ENCODE data around the gene RALB.
"Not testable (repeated sequence)": the region's sequence is repeated elsewhere in the genome, so short reads cannot be mapped to it uniquely, and the experiment has no call there.

RALB gene

DNA sequence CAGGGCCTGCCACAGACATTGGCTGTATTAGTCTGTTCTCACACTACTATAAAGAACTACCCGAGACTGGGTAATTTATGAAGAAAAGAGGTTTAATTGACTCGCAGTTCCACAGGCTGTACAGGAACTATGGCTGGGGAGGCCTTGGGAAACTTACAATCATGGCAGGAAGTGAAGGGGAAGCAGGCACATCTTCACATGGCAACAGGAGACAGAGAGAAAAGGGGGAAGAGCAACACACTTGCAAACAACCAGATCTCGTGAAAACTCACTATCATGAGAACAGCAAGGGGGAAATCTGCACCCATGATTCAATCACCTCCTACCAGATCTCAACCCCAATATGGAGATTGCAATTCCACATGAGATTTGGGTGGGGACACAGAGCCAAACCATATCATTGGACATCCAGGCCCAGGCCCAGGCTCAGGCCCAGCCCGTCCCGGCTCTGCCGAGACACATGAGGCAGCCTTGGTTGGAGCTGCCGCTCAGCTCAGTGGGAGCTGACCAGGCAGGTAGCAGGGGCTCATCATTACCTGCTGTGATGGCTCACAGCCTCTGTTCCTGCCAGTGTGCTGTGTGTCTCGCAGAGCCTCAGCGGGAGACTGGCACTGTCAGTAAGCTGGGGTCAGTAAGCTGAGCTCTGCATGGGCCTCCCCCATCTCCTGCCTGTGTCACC is 8.6 kb upstream of the RALB start:
- DNase-seq, result no peak

DNA sequence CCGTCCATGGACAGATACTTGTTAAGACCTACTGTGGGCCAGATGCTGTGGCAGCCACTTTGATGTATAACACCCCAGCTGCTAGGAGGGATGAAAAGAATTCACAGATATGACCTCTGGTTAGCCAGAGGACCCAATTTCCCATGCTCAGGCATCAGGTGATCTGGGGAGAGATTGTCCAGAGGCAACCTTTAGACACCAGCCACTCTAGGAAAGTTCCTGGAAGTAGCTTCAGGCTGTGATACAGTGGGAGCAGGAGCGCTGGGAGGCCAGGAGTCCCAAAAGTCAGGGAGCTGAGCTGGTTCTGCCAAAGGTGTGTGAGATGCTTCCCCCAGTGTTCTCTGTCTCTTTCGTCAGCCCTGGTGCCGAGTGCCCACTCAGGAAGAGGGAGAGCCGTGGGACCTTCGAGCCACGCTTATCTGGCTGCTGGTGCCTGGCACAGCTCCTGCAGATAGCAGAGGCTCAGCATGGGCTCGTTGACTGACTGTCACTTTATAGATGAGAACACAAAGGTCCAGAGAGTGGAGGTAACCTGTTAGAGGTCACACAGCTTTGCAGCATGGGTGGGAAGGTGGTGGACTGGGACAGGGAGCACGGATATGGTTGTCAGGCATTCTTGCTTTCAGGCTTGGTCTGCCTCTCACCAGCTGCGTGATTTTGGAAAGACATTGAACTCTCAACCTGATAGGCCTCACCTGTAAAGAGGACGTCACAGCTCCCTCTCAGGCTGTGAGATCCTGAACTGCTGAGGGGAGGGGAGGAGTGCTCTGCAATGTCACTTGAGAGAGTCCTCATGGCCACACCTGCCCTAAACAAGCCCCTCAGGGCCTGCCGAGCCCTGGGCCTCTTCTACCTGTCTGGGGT is 7.8 kb upstream of the RALB start:
- DNase-seq, result no peak

DNA sequence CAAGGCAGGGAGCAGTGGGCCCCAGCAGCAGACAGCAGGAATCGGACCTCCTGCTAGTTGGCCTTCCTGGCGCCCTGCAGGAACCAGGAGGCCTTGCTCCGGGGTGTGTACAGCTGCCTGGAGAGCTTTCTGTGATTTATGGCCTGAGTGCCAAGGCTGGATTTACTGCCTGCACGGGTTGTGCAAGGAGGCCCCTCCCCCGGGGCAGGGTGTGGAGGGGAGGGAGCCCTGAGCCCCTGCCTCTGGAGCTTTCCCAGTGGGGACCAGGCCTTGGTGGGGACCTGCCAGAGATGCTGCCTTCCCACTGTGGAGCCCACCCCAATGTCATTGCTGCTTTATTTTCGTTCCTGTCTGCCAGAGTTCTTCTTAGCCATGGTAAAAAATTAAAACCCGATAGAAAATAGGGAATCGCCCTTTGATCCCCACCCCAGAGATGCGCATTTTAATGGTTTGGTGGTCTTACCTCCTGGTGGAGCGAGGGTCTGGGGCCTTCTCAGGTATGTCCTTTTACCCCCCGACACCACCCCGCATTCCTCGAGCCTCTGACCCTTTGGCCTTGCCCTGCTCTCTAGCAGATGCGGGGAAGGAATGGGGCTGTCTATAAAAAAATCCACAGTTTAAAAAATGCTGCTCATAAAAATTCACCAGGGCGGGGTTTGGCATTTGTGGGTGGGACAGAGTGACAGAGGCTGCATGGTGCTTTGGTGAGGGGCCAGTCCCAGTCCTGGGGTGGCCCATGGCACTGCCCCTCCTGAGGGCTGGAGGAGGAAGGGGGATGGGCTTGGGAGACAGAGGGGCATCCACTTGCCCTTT is 6.9 kb upstream of the RALB start:
- no peak for DNase-seq

DNA sequence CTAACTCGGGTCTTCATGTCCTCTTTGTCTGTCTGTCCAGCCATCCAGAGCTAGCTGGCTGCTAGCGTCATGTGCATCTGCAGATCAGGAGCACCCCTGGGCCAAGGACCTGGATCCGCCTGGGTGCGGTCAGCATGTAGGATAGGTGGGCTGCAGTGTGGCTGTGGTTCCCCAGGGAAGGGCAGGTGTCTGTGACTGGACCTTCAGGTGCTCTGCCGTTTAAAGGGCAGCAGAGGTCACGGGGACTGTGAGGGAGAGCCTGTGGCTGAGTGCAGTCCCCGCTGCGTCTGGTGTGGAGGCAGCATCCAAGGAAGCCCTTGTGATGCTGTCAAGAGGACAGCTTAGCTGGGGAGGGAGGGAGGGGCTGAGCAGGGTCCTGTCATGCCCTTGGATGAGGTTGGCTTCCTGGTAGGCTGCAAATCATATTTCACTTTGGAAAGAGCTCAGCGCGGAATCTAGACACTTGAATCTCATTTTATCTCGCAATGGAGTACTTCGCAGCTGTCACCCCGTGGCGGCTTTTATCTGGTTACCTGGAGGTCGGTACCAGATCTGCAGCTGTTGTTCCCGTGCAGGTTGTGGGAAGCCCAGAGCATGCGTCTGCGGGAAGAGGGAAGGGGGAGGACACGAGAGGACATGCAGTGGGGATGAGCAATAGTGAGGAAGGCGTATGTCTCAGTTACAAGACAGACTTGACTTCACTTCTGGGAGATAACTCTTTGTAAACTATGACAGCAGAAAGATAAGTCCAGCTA is 5.9 kb upstream of the RALB start:
- DNase-seq, result no peak

DNA sequence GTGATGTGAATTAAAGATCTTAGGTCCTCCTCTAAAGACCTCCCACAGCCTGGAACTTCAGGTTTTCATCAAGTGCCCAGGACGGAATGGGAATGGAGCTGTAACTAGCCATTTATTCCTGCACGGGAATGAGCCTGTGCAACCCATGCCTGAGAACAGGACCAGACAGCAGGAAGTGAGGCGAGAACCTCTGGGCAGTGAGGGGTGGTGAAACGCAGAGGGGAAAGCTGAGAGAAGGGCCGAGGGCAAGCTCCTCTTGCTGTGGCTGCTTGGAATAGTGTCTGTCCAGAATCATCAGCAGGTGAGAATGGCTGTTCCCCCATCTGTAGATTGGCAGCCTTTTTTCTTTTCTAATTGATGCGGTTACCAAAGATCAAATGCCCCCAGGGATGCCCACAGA is 4.8 kb upstream of the RALB start:
- no peak for DNase-seq

DNA sequence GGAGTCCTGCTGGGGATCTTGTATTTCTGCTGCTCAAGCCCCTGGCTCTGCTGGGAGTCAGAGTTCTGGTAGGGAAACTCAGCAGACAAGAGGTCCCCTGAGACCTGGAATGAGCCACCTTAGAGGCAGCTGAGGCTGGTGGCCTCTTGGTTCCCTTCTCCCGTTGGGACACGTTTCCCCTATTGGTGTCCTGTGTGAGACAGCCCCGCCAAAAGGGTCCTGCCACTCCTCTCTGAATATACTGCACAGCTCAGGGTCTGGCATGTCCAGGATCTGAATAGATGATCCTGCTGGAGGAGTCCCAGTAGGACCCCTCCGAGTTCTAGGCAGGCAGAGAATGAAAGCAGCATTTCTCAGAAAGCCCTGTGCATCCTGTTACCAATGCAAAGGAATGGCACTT is 2.0 kb upstream of the RALB start:
- no peak for DNase-seq

DNA sequence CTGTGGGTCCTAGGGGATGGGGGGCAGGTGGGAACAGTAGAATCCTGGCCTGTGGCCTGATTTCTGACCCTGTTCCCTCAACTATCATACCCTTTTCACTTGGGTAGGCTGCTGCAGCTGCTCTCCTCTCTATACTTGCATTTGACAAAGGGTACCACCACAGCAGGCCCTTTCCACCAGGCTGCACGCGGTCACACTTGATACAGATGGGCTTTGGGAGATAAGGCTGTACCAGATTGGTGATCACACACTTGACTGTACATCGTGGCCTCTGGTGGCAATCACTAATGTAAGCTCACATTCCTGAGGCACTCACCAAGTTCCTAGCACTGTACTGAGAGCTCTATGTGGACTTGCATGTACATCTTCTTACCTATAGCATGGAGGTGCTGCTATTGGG is 1.6 kb upstream of the RALB start:
- DNase-seq, result no peak

DNA sequence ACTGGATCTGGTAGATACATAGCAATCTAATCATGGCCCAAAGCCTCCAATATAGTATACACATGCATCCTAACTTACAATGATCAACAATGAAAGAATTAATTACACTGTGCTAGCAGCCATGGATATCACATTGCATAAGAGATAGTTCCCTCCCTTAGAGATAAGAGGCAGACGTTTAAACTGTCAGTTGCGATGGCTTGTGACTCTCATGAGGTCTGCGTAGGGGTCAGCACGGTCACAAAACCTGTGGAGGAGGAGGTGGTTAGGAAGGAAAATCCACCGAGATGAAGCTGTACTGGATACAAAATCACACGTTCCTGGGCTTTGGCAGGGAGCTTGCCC is 800 bp upstream of the RALB start:
- DNase-seq, result no peak

DNA sequence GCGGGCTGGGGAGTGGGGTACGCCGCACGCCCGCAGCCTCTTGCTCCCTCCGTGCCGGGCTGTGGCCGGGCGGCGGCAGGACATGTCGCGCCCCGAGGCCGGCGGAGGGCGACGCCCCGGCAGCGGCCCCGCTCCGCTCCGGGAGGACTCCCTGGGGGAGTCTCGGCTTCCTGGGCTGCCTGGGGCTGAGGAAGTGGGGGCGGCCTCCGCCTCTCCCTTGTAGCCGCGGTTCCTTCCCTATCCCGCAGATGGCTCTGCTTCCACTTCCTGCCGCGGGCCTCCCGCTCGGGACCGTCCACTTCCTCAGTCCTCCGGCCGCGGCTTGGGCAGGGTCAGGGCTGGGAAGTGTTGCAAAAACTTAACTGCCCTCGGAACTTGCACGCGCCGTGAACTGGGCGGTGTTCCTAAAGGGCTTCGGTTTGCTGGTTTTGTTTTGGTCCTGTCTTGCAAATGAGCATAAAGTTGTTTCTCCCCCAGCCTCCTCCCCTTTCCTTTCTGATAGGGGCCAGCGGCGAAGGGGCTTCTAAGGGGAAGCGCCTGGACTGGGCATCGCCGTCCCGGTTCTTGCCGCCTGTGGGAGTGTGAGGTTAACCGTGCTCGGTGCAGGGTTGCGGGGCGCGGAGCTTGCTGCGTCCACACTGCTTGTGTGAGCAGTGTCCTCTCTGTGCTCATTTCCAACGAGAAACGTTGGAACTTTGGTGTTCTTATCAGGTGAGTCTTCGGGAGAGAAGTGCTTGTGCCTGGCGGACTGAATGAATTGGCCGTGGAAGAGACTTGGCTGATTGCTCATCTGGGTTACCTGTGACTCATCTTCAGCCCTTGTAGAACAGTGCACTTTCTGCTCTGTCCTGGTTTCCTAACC is 600 bp downstream of the RALB start:
- DNase-seq, result peak; percentile 51

DNA sequence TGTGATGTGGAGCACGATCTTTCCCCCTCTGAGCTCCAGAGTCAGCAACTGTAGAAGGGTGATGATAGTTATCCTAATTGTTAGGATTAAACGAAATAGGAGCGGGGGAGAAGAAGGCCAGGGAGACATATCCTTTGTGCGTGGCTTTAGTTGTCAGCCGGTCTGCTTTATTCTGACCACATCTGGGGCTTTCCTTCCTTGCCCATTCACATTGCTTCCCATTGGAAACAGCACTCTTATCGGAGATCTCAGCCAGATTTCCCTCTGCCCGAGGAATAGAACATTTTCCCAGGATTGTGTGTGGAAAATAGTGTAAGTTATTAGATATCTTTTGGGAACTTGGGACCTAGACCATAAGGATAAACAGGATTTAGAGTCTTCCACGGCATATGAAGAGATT is 1.5 kb downstream of the RALB start:
- DNase-seq, result no peak

DNA sequence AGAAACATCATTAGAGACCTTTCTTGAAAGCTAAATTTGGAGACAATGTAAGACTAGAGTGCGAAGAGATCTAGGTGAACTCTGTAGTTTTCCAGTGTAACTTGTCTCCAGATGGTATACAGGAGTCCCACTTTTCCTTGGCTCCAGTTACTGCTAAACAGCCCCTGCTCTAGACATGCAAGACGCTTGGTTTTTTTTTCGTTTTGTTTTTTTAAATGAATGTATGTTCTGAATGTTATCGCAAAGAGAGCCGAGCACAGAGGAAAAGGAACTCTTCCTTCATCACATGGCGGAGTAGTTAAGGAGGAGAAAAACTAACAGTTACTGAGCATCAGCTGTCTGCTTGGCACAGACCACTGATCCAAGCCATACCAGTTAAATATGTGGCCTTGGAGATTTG is 2.4 kb downstream of the RALB start:
- no peak for DNase-seq

DNA sequence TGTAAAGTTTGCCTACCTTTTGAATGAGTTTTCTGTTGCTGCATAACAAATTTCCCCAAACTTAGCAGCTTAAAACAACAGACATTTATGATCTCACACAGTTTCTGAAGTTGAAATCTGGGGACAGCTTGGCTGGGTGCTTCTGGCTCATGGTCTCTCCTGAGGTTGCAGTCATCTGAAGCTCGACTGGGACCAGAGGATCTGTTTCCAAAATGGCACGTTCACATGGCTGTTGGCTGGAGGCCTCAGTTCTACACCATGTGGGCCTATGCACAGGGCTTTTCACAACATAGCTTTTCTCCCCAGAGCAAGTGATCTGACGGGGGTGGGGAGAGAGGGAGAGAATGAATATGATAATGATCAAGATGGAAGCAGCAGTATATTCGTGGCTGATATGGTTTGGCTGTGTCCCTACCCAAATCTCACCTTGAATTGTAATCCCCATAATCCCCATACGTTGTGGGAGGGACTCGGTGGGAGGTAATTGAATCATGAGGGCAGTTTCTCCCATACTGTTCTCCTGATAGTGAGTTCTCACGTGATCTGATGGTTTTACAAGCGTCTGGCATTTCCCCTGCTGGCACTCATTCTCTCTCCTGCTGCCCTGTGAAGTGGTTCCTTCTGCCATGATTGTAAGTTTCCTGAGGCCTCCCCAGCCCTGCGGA is 3.5 kb downstream of the RALB start:
- no peak for DNase-seq

DNA sequence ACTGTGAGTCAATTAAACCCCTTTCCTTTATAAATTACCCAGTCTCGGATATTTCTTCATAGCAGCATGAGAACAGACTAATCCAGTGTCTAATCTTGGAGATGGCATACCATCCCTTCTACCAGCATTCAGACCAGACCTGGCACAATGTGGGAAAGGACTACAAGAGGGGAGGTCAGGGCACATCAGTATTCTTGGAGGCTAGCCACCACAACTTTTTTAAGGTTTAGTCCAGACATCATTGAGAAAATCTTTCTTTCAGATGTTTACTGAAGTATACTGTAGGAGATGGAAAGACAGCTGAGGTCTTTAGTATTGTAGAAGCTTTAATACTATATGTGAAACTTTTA is 4.0 kb downstream of the RALB start:
- DNase-seq, result no peak

DNA sequence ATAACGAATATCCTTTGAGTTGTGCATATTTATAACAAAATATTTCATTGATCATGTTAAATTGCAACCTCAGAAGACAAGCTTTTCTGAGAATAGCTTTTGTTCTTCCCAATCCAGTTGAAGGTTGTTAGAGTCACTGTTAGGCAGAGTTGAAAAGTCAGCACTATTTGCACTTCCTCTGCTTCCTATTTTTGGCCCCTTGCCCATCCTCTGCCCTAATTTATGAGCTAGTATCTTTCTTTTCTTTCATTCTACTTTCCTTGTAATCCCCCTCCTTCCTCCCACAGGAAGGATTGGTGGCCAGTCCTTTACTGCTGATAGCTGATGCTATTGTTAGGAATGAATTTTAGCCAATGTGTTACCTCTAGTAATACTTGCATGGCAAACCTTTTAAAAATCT is 4.9 kb downstream of the RALB start:
- no peak for DNase-seq

DNA sequence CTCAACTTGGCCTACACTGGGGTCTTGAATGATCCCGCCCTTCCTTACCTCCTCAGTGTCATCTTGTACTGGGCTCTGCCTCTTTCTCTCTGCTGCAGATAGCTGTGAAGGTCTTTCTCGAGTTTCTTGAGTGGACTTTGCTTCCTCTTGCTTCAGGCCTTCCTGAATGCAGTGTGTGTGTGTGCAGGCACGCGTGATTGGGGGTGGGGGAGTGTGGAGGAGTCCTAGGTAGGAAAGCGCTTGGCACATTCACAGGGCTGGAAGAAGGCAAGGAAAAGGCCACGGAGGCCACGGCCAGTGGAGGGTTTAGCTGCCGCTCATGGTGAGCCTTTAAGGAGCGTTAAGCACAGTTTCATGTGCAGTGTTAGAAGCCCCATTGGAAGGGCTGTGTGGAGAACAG is 5.5 kb downstream of the RALB start:
- DNase-seq, result no peak

DNA sequence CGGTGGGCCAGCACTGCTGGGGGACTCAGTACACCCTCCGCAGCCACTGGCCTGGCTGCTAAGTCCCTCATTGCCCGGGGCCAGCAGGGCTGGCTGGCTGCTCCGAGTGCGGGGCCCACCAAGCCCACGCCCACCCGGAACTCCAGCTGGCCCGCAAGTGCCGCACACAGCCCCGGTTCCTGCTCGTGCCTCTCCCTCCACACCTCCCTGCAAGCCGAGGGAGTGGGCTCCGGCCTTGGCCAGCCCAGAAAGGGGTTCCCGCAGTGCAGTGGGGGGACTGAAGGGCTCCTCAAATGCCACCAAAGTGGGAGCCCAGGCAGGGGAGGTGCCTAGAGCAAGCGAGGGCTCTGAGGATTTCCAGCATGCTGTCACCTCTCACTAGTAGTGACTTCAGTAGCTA is 7.3 kb downstream of the RALB start:
- DNase-seq, result not testable (repeated sequence)

DNA sequence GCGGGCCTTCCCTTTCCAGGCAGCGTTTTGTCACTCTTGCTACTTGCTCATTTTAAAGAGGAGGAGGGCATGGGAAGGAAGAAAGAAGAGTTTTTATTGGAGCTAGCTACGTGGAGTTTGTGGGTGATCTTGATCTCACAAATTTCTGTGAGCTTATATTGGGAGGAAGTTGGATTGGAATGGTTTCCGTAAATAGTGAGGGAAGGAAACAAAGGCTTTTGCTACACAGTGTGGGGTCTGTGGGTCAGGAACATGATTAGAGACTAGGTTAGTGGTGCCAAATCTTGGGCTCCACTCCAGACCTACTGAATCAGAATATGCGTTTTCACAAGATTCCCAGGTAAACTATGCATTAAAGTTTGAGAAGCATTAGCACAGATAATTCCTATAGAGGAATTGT is 8.1 kb downstream of the RALB start:
- DNase-seq, result no peak

DNA sequence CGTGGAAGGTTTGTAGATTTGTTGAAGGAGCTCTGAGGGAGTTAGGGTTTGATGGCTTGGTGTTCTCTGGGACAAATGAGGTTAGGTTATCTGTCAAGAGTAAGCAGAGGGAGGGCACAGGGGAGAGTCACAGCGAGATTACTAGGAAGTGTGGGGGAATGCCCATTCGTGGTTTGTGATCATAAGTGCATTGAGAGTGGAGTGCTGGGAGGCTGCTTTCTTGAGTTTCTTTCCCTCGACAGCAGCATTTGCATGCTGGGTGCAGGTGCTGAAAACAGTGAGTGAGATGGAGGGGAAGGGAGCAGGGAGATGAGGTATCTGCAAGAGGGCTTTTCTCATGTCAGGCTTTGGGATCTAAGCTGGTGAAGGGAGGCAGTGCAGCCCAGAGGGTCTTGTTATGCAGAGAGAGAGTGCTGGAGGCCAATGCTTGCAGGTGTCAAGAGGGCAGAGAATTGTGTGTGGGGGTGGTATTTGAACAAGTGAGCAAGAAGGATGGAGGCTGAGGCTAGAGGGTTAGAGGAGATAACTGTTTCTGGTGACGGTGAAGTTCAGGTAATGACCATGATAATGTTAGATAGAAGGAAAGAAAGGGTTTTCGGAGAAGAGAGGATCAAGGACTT is 8.8 kb downstream of the RALB start:
- DNase-seq, result no peak

DNA sequence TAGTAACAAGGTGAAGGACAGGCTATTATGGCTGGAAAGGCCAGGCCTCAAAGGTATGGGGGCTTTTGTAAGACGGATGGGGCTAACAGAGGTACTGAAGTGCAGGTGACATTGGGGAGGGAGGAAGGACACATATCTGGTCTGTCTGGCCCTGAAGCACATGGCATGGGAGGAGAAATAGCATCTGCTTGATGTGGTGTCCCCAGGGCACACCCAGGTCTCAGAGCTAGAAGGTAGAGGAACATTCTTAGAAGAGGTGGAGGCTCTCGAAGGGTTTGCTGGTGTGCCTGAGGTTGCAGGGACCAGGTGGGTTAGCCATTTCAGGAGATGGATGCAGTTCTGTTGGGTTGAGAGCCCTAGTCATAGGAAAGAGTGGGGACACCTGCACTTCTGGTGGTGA is 9.5 kb downstream of the RALB start:
- no peak for DNase-seq

DNA sequence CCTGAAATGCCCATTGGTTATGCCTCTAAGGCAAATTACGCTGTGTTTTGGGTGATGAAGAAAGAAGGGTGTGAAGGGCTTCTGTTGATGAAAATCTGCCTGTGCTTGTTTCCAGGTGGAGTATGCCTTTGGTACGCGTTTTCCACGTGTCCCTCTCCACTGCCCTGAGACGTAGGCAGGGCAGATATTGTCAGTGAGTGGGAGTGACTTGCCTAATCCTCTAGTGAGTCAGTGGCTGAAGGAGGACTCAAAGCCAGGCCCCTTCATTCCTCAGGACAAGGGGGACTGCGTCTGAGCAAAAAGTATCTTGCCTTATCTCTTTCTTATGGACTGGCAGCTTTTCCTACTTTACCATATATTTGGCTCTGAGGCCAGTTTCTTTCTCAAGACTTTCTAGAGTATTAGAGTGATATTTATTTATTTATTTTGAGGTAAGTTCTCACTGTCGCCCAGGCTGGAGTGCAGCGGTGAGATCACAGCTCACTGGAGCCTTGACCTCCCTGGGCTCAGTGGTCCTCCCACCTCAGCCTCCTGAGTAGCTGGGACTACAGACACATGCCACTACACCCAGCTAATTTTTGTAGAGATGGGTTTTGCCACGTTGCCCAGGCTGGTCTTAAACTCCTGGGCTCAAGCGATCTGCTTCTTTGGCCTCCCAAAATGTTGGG is 10.2 kb downstream of the RALB start:
- DNase-seq, result no peak

DNA sequence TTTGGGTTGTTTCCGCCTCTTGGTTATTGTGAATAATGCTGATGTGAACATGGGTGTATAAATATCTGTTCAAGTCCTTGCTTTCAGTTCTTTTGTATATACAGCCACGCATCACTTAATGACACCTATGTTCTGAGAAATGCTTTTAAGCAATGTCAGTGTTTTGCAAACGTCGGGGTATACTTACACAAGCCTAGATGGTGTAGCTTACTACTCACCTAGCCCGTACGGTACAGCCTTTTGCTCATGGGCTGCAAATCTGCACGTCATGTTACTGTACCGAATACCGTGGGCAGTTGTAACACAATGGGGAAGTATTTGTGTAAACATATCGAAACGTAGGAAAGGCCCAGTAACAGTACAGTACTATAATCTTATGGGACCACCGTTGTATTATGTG is 12.4 kb downstream of the RALB start:
- no peak for DNase-seq

Data from CD4-positive, alpha-beta T cell treated with Interleukin-6 for 4 hours (primary cell).